WTC11 (cell line): Measurements from ENCODE around the gene OPRD1. TPM values are rescaled to one million over a fixed set of nuclear protein-coding genes. Genes with fewer than 3 reads are reported as not detected.

Experiments
- ATF2 ChIP-seq: sonication (generic); formaldehyde crosslinking; IDR thresholded peaks from 2 replicates; pipeline ENCODE4 v1.8.1; 2022; ENCODE audit warnings: low read depth, missing genetic modification reagents, borderline replicate concordance
- CBFB ChIP-seq: sonication (generic); formaldehyde crosslinking; IDR thresholded peaks from 2 replicates; pipeline ENCODE4 v1.8.1; 2022; ENCODE audit warnings: mild to moderate bottlenecking, low read depth, missing genetic modification reagents
- E2F1 ChIP-seq: sonication (generic); formaldehyde crosslinking; IDR thresholded peaks from 2 replicates; pipeline ENCODE4 v1.8.0; 2022; ENCODE audit warnings: mild to moderate bottlenecking, missing genetic modification reagents
- ERG ChIP-seq: fragments of 250-450 bp; sonication (Bioruptor Pico); IDR thresholded peaks from 2 replicates; pipeline ENCODE4 v1.8.0; 2021; ENCODE audit warnings: mild to moderate bottlenecking
- HMGA2 ChIP-seq: fragments of 250-450 bp; sonication (Bioruptor Pico); IDR thresholded peaks from 2 replicates; pipeline ENCODE4 v1.4.0; 2021; ENCODE audit warnings: mild to moderate bottlenecking, moderate library complexity
- IRF1 ChIP-seq: sonication (generic); formaldehyde crosslinking; IDR thresholded peaks from 2 replicates; pipeline ENCODE4 v1.8.0; 2023; ENCODE audit warnings: missing genetic modification reagents
- JUN ChIP-seq: sonication (generic); formaldehyde crosslinking; IDR thresholded peaks from 2 replicates; pipeline ENCODE4 v1.8.0; 2023; ENCODE audit warnings: mild to moderate bottlenecking, missing genetic modification reagents
- MAX ChIP-seq: sonication (generic); formaldehyde crosslinking; IDR thresholded peaks from 2 replicates; pipeline ENCODE4 v1.8.0; 2022; ENCODE audit warnings: mild to moderate bottlenecking, missing genetic modification reagents
- NFYB ChIP-seq: sonication (generic); formaldehyde crosslinking; conservative IDR thresholded peaks from 2 replicates; pipeline ENCODE4 v1.8.0; 2022; ENCODE audit warnings: low read depth, missing genetic modification reagents
- NR2C2 ChIP-seq: sonication (generic); formaldehyde crosslinking; IDR thresholded peaks from 2 replicates; pipeline ENCODE4 v1.8.0; 2022; ENCODE audit warnings: mild to moderate bottlenecking, missing genetic modification reagents
- OVOL2 ChIP-seq: fragments of 250-450 bp; sonication (Bioruptor Pico); IDR thresholded peaks from 2 replicates; pipeline ENCODE4 v1.9.0; 2021; ENCODE audit warnings: mild to moderate bottlenecking, borderline replicate concordance
- PRDM15 ChIP-seq: sonication (generic); formaldehyde crosslinking; IDR thresholded peaks from 2 replicates; pipeline ENCODE4 v1.8.0; 2022; ENCODE audit warnings: missing genetic modification reagents
- PREB ChIP-seq: sonication (generic); formaldehyde crosslinking; IDR thresholded peaks from 2 replicates; pipeline ENCODE4 v1.8.1; 2022; ENCODE audit warnings: mild to moderate bottlenecking, missing genetic modification reagents, moderate library complexity, borderline replicate concordance
- RELA ChIP-seq: sonication (generic); formaldehyde crosslinking; IDR thresholded peaks from 2 replicates; pipeline ENCODE4 v1.8.1; 2022; ENCODE audit warnings: missing genetic modification reagents, mild to moderate bottlenecking, borderline replicate concordance
- RORB ChIP-seq: fragments of 250-450 bp; sonication (Bioruptor Pico); IDR thresholded peaks from 2 replicates; pipeline ENCODE4 v1.9.0; 2021; ENCODE audit warnings: mild to moderate bottlenecking
- SMAD3 ChIP-seq: sonication (generic); formaldehyde crosslinking; IDR thresholded peaks from 2 replicates; pipeline ENCODE4 v1.8.0; 2022; ENCODE audit warnings: missing genetic modification reagents, mild to moderate bottlenecking, borderline replicate concordance
- SP1 ChIP-seq: sonication (generic); formaldehyde crosslinking; conservative IDR thresholded peaks from 2 replicates; pipeline ENCODE4 v1.8.1; 2022; ENCODE audit warnings: missing genetic modification reagents
- STAT6 ChIP-seq: sonication (generic); formaldehyde crosslinking; conservative IDR thresholded peaks from 2 replicates; pipeline ENCODE4 v1.8.1; 2023; ENCODE audit warnings: mild to moderate bottlenecking, low read depth, missing genetic modification reagents, moderate library complexity
- ZNF232 ChIP-seq: sonication (generic); formaldehyde crosslinking; IDR thresholded peaks from 2 replicates; pipeline ENCODE4 v1.8.0; 2022; ENCODE audit warnings: mild to moderate bottlenecking, missing genetic modification reagents
- total RNA-seq: library from RNA; stranded (reverse); gene quantifications from 3 replicates; pipeline ENCODE4 v1.2.3, GENCODE V29; 2021

OPRD1 gene
- total RNA-seq, 1 experiment from 2014 or later = 2.2 TPM

GRCh38 chr1:28811766-28812668, at the start of gene OPRD1 (continued):
- TF ChIP-seq CBFB (CRISPR knock-in tag) (0 out of 2 replicates have a peak, but pooled peaks have one; percentile 52), OVOL2 (CRISPR knock-in tag) (no peak), HMGA2 (CRISPR knock-in tag) (no peak), SP1 (CRISPR knock-in tag) (no peak; the same call in 1 of the 2 replicates), ERG (CRISPR knock-in tag) (no peak), NR2C2 (peak; percentile 70), RELA (CRISPR knock-in tag) (peak; percentile 89; the same call in 1 of the 2 replicates), MAX (CRISPR knock-in tag) (peak; percentile 94), ZNF232 (no peak), E2F1 (peak; percentile 82; the same call in 1 of the 2 replicates), SMAD3 (0 out of 2 replicates have a peak, but pooled peaks have one; percentile 56), STAT6 (CRISPR knock-in tag) (no peak), ATF2 (CRISPR knock-in tag) (0 out of 2 replicates have a peak, but pooled peaks have one; percentile 43), PRDM15 (CRISPR knock-in tag) (0 out of 2 replicates have a peak, but pooled peaks have one; percentile 44), NFYB (CRISPR knock-in tag) (0 out of 2 replicates have a peak, but pooled peaks have one; percentile 11), PREB (CRISPR knock-in tag) (no peak), IRF1 (CRISPR knock-in tag) (peak; percentile 87; the same call in 1 of the 2 replicates), RORB (no peak), JUN (0 out of 2 replicates have a peak, but pooled peaks have one; percentile 66)
